ENCODE measurements around the gene PARN.
A peak's percentile ranks its signal among the peaks of the same experiment; 100 is the strongest.
"Not testable (repeated sequence)": the region's sequence is repeated elsewhere in the genome, so short reads cannot be mapped to it uniquely, and the experiment has no call there.

The PARN gene

DNA sequence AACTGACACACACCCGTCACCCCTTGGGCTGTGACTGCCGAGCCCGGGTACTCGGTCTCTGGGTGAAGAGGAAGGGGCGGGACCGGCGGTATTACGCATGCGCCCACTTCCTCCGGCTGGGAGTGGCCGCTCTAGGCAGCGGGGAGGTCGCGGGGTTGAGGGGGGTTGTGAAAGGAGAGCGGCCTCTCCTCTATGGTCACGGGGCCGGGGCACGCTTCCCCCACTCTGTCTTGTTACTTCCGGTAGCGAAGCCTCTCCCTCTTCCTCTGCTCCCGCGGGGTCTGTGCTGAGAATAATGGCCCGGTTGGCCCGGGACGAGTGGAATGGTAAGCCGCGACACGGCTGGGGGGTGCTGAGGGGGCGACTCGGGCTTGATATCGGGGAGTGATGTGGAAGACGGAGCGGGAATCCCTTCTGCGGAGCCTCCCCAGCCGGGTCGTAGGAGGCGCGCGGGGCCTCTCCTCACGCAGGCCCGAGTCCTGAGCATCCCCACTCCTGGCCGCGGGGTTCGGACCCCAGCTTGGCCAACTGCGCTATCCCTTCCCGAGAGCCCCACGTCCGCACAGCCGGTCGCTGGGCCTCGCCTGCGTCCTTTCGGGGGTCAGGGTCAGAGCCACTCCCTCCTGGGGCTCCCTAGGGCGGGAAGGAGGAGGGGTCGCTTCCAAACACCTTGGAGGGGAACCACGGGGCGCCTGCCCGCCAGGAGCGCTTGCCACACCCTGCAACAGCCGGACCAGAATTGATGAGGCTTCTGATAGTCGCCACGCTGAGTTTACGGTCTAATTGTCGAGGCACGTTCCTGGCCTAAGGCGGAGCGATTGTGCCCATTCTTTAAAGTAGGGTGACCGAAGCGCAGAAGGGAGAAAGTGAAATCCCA is 2.9 kb upstream of the PARN start, which contains the start of gene BFAR:
Gene BFAR, plus strand, starts transcription at position 259 of the 877 bp plus-strand sequence. CDS start 11,396 bp downstream, outside the sequence.
- DNase-seq = peak; percentile 99

DNA sequence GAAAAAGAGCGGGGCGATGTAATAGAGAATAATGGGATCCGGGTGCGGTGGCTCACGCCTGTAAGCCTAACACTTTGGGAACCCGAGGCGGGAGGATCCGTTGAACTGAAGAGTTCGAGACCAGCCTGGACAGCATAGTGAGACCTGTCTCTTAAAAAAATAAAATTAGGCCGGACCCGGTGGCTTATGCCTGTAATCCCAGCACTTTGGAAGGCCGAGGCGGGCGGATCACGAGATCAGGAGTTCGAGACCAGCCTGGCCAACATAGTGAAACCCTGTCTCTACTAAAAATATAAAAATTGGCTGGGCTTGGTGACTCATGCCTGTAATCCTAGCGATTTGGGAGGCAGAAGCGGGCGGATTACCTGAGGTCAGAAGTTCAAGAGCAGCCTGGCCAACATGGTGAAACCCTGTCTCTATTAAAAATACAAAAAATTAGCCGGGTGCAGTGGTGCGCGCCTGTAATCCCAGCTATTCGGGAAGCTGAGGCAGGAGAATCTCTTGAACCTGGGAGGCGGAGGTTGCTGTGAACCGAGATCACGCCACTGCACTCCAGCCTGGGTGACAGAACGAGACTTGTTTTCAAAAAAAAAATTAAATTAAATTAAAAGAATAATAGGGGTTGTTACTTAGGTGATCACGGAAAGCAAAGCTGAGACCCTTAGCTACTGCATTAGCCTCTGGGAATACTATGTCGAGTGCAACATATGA is 715 bp upstream of the PARN start:
- DNase-seq = not testable (repeated sequence)

DNA sequence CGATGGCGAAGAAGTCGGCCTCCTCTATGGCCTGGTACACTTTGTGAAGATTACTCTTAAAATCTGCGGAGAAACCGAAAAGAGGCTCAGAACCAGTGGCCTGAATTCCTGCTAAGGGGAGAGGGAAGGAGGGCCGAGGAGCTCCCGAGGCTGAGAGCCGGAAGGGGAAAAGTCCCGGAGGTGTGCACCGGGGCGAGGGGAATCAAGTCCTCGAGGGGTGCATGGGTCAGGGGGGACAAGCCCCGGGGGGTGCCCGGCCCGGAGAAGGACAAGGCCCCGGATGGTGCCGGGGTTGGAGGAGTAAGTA is 495 bp downstream of the PARN start:
- DNase-seq = peak; percentile 24

DNA sequence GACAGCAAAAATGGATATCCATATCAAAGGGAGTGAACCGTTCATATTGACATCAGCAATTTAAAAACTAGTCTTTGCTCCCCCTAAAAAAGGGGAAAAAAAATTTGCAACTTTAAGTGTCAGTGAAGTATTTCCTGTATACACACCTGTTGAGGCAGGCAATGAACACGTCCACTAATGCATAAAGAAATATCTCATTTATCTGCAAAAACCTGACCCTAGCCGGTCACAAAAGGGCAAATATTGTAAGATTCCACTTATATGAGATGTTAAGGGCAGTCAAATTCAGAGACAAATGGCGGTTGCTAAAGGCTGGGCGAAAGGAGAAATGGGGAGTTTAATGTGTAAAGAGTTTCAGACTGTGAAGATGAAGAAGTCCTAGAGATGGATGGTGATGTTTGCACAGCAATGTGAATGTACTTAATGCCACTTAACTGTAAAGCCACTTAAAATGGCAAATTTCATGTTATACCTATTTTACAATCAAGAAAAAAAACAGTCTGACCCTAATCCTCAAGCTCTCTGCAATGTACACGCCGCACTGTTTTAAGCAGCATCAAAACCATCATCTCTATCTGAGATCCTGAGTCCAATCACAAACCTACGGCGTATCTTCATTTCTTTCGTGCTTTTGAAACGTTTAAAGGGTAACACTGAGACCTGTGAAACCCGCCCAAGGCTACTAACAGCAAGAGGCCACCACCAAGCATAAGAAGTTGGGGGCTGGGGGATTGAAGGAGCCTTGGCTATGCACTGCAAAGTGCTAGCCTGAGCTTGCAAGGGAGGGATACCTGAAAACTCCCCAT is 1.1 kb downstream of the PARN start:
- peak; percentile 10 for DNase-seq

DNA sequence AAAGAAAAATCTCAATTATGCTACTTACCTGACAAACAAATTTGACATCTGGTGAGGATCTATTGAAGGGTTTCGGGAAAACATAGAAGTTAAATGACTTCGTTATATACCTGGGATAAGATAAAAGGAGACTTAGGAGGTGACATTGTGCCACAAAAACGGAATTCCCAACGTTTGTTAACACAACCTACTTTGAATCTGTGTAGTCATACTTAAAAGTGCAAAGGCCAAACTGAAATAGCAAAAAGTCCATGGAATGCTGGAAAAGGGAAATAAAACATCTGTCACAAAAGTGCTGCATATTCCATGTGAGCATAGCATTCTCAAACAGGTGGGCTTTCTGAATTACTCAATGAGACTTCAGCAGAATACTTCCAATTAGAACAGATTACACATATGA is 3.0 kb downstream of the PARN start:
- no peak for DNase-seq

DNA sequence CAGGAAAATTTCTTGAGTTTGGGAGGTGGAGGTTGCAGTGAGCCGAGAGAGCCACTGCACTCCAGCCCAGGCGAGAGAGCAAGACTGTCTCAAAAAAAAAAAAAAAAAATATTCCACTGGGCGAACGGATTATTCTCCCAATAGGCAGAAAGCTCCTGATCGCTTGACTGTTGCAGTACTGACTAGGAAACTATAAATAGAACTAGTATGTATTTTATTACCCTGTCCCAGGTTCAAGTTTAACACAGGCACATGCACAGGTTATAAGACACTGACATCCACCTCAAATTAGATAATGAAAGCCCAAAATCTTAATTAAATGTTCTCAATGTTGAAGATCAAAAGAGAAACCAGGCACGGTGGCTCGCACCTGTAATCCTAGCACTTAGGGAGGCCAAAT is 11.5 kb downstream of the PARN start:
- DNase-seq = no peak

DNA sequence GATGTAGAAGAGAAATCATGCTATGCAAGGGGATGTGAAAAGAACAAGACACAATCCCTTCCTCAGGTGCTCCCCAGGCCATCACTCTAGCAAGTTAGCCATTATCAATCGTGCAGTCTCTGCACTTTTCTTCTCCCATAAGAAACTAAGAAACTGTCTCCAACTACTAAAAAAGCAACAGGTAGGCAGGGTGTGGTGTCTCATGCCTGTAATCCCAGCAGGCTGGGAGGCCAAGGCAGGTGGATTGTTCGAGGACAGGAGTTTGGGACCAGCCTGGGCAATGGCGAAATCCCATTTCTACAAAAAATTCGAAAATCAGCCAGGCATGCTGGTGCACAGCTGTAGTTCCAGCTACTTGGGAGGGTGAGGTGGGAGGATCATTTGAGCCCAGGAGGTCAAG is 13.8 kb downstream of the PARN start:
- DNase-seq = no peak

DNA sequence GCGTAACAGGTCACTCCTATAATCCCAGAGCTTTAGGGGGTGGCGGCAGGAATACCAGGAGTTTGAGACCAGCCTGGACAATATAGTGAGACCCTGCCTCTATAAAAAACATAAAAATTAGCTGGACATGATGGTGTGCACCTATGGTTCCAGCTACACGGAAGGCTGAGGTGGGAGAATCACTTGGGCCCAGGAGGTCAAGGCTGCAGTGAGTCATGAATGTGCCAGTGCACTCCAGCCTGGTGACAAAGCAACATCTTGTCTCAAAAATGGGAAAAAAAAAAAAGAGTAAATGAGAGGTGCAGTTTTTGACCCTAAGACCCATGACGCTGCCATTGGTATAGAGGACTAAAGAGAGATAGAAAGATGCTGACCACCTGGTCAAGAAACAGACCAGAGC is 16.1 kb downstream of the PARN start:
- no peak for DNase-seq

DNA sequence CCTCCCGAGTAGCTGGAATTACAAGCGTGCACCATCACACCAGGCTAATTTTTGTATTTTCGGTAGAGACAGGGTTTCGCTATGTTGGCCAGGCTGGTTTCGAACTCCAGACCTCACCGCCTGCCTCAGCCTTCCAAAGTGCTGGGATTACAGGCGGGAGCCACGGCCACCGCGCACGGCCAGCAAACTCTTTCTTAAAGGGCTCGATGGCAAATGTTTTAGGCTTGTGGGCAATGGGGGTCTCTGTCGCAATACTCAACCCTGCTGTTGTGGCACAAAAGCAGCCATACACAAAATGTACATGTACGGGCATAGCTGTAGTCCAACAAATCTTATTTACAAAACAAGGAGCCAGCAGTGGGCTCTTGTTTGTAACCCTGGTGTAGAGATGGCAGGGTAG is 18.4 kb downstream of the PARN start:
- DNase-seq = no peak

DNA sequence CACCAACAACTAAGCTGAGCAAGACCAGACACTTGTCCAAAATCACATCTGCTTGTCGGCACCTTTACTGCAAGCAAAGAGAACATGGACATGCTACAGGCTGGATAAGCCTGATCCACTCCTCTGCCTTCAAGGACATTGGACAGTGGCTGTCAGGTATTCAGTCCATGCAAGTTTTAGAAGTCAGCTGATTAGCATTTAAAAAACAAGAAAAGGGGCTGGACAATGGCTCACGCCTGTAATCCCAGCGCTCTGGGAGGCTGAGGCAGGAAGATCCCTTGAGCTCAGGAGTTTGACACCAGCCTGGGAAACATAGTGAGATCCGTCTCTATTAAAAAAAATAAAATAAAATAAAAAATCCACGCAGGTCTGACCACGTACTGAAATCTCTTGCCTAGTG is 20.3 kb downstream of the PARN start:
- DNase-seq = no peak

DNA sequence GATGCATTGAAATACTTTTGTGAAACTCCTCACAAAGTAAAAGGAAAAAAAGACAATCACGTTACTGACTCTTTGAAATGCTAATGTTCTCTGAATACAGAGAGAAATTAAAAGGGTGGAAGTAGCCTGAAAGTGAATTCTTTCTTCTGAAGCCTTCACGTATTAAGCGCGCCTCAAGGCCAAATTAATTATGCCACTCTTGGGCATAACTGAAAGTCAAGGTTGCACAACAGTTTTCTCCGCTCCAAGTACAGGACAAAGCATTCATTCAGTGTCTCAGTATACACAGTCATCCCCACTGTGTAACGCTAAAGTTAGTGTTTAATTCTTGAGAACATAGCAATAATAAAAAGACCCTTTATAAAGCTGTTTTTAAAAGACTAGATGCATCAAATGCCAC is 21.5 kb downstream of the PARN start:
- no peak for DNase-seq

DNA sequence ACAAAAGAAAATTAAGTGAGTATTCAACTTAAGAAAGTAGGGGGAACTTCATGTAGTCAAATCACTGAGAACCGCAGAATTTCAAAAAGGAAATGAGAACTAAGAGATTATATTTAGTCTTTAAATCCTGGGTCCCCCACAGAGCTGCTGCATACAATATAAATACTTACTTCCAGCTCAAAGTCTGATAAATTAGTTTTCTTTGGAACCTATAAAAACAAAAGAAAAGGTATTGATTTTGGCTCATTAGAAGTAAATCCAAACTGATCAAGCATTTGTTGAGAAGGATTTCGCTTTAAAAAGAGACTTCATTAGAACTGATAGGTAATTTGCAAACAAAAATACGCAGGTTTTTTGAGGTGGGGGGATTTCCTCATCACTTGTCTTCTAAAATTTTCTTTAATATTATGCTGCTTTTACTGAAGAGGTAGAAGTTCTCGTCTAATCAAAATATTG is 21.9 kb downstream of the PARN start:
- DNase-seq = no peak

DNA sequence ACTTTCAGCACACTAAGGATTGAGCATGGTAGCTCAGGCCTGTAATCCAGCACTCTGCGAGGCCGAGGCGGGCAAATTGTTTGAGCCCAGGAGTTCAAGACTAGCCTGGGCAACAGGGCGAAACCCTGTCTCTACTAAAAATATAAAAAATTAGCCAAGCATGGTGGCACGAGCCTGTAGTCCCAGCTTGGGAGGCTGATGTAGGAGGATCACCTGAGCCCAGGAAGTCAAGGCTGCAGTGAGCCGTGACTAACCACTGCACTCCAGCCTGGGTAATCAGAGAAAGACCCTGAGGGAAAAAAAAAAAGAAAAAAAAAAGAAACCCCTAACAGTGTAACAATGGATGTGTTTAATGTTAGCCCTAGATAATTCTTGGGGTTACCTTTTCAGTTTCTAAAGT is 24.0 kb downstream of the PARN start:
- DNase-seq = no peak

DNA sequence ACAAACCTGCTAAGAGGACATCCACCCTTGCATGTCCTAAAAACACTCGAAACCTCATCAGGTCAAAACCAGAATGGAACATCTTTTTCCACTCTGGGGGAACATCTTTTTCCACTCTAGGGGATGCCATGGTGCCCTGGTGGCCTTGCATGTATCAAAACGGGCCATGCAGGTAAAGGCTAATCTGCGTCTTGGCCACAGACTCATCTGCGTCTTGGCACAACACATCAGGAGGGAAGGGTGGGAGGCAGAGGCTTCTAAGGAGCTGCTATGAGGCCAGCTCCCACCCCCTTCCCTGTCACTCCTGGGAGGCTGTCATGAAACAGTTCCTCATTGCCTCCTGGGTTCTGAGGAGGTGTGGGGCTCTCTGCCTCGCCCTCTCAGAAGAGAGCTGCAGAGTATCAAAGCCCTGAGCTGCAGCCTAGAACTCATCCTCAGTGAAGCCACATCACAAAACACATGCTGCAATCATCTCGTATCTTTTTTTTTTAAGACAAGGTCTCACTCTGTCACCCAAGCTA is 27.6 kb downstream of the PARN start:
- no peak for DNase-seq

DNA sequence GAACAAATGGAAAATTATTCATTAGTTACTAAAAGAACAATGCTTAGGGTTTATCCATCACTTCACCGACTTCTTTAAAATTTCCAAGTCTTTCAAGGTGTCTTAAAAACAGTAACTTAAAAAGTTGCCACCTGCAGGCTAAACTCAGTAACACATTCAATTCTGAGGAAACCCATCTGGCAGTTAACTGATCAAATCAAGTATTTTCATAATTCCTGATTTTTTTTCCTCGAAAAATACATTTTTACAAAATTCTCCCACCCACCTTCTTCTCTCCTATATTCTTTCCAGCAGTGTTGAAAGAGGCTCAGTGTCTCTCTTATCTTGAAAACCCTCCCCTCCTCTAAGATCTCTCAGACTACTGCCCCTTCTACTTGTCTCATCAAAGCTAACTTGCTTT is 29.9 kb downstream of the PARN start:
- DNase-seq = no peak

DNA sequence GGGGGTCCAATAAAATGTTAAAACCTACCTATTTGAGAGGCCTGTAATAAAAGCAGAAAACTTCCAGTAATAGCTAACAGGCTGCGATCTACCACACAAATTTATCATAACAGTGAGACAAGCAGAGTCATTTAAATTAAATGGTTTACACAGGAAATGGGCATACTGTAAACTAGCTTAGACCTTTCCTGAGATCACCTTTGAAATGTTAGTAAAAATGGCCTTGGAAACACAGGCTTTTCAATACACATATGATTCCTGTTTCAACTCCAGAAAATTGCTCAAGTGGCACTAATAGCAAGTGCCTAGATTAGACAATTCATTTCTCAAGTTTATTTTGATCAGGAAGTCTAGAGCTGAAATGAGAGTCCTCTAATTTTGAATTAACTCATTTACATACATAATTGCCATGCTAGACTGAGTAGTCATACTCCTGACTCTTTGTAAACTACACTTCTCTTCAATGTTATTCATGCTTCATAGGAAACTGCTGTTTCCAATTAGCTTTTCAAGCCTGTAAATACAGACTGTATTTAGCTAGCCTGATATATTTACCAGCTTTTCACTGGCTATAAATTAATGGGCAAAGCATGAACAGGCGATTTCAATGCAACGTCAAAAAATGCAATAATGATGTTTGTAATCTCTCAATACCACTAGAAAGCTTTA is 43.3 kb downstream of the PARN start:
- DNase-seq = no peak

DNA sequence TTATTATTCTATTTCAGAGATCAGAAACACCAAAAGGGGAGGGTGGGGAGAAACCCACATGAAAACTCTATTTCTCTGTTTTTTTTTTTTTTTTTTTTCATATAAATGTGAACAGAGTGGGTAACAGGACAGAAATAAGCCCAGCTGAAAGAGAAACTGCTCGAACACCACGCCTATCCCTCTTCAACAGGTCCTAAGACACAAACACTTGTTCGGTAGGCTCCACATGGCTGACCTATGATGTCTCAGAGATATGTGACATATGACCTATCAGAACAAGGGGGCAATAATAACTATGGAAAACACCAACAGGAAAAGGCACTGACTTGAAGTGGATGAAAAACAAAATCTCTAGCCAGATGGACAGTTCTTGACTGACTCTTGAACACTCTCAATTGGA is 44.8 kb downstream of the PARN start:
- DNase-seq = no peak

DNA sequence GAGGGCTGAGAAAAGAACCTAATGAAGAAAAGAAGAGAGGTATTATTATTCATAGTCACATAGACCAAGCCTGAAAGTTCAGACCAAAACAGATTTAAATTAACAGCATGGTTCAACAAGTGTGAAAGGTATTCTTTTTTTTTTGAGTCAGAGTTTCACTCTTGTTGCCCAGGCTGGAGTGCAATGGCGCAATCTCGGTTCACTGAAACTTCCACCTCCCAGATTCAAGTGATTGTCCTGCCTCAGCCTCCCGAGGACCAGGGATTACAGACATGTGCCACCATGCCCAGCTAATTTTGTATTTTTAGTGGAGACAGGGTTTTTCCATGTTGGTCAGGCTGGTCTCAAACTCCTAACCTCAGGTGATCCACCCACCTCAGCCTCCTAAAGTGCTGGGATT is 49.1 kb downstream of the PARN start:
- DNase-seq = not testable (repeated sequence)

DNA sequence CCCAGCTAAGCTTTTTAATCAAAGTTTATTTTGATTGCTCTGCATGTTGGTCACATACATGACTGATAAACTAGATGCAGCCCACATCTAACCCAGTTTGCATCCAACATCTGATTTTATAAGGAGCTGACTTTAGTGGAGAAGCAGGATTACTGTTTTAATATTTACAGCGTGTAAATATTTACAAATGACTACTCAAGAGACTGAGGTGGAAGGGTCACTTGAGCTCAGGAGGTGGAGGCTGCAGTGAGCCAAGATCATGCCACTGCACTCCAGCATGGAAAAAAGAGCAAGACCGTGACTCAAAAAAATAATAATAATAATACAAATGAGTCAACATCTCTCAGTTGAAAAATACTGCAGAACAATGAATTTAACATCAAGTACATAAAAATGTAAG is 50.8 kb downstream of the PARN start:
- DNase-seq = no peak

DNA sequence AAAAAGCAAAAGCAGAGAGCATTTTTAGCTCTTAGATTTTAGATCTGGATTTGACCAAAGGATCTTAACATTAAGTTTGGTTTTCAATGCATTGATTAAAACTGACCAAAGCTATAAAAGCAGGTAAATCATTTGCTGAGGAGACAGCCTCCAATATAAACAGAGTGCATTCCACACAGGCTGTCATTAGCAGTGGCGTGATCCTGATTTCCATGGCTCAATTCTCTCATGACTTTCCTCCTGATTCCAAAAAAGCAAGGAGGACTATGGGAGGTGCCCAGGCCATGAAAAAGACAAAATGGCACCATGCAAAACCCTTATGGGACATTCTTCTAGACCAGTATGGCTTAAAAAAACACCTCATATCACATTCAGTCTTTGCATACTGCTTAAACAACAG is 53.5 kb downstream of the PARN start:
- DNase-seq = no peak

DNA sequence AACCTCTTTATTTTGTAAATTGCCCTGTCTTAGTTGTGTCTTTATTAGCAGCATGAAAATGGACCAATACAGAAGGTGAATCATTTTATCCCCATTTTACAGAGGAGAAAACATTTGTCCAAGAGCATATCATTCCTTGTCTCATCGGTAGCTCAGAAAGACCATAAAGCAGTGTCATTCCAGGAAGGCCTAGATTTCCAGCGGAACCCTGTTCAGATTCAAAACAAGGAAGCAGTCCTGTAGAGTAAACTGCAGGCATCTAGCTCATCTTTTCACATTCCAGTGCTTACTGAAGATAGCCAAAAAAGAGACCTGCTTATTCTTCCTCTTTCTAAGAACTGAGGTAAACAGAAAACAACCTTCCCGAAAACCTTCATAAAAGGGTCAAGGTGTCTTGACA is 54.0 kb downstream of the PARN start:
- no peak for DNase-seq

DNA sequence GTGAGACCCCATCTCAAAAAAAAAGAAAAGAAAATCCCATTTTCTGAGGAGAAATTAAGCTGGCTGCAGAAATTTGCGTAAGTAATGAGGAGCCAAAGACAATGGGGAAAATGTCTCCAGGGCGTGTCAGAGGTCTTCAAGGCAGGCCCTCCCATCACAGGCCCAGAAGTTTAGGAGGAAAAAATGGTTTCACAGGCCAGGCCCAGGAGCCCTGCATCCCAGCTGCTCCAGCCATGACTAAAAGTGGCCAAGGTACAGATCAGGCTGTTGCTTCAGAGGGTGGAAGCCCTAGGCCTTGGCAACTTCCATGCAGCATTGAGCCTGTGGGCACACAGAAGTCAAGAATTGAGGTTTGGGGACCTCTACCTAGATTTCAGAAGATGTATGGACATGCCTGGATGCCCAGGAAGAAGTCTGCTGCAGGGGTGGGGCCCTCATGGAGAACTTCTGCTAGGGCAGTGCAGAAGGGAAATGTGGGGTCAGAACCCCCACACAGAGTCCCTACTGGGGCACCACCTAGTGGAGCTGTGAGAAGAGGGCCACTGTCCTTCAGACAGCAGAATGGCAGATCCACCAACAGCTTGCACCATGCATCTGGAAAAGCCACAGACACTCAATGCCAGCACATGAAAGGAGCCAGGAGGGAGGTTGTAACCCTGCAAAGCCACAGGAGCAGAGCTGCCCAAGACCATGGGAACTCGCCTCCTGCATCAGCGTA is 55.2 kb downstream of the PARN start:
- DNase-seq = not testable (repeated sequence)
